ENCODE measurements around the gene PTX4. TPM values are rescaled to one million over a fixed set of nuclear protein-coding genes. Genes with fewer than 3 reads are reported as not detected.

The PTX4 gene
- total RNA-seq, 4 donors from 2014 or later, result not detected

GRCh38 chr16:1466054-1466453, 22.7 kb downstream of the PTX4 start:
- TF ChIP-seq CTCF (IDR thresholded peaks at IDR 0.05), result no peak
- no peak for TF ChIP-seq POLR2A (IDR thresholded peaks at IDR 0.05)
- no peaks in the 10 kb centered on the region for H3K27me3 ChIP-seq
- H3K27ac ChIP-seq, result no peak overlapping the region
- WGBS, 2 donors, result 91 to 93% methylated on average over 19 to 23 of the region's 24 CpGs
- H3K36me3 ChIP-seq, result peaks cover 1 to 7% of the 10 kb centered on the region in 2 donors
- no peak overlapping the region for H3K4me3 ChIP-seq (replicated peaks in 1 of 3)
- DNase-seq, result no peak
- intact Hi-C loops (cut with DNase I), result no loop called here
- H3K9me3 ChIP-seq, result no peaks in the 10 kb centered on the region
- H3K4me1 ChIP-seq, result peaks cover 0 to 6% of the 10 kb centered on the region in 2 donors

GRCh38 chr16:1465567-1465915, 23.2 kb downstream of the PTX4 start:
- Histone ChIP-seq H3K27me3 (no peaks in the 10 kb centered on the region), H3K4me1 (peaks cover 0 to under 1% of the 10 kb centered on the region in 2 donors), H3K27ac (no peak overlapping the region), H3K9me3 (no peaks in the 10 kb centered on the region), H3K4me3 (replicated peaks in 1 of 3) (no peak overlapping the region), H3K36me3 (peaks cover 7 to 12% of the 10 kb centered on the region in 2 donors)
- DNase-seq, result no peak
- no peak for TF ChIP-seq CTCF (IDR thresholded peaks at IDR 0.05)
- no peak for TF ChIP-seq POLR2A (IDR thresholded peaks at IDR 0.05)
- WGBS, 2 donors, result 96 to 100% methylated on average over 3 to 9 of the region's 13 CpGs
- intact Hi-C loops (cut with DNase I), result no loop called here

DNA sequence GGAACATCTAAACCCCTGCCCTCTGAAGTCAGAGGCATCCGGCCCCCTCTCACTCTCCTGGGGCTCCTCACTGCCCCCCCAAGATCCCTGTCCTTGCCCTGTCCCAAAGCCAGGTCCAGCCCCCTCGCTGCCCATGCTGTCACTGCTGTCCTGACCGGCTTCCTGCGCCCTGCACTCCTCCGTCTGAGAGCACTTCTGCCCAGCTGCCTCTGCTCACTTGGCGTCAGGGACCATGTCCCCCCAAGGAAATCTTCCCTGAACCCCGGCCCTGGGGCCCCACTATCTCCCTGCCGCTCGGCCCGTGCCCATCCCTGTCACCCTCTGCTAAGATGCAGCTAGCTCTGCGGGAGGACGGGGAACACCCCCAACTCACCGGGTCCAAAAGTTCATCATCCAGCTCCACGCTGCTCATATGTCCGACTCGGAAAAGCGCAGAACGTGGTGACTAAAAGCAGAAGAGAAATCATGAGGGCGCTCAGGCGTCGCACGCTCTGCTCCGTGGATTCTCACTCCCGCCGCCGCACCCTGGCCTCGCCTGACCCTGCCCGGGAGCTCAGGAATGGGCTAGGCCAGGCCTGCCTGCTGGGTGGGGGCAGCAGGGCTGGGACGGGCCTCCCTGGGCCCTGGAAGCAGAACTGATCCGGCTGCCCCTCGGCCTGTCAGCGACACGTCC, 23.7 kb downstream of the PTX4 start:
- DNase-seq, result no peak
- H3K4me3 ChIP-seq (replicated peaks in 1 of 3), result no peak overlapping the region
- WGBS, 2 donors, result 94% methylated on average over 26 to 29 of the region's 33 CpGs
- no peak overlapping the region for H3K27ac ChIP-seq
- intact Hi-C loops (cut with DNase I), result no loop called here
- TF ChIP-seq CTCF (IDR thresholded peaks at IDR 0.05) (no peak), POLR2A (IDR thresholded peaks at IDR 0.05) (no peak)
- H3K4me1 ChIP-seq, result no peaks in the 10 kb centered on the region
- H3K27me3 ChIP-seq, result no peaks in the 10 kb centered on the region
- peaks cover 11 to 17% of the 10 kb centered on the region in 2 donors for H3K36me3 ChIP-seq
- no peaks in the 10 kb centered on the region for H3K9me3 ChIP-seq

GRCh38 chr16:1464196-1464893, 24.4 kb downstream of the PTX4 start:
- no peak for DNase-seq
- Histone ChIP-seq H3K36me3 (peaks cover 11 to 18% of the 10 kb centered on the region in 2 donors), H3K27ac (no peak overlapping the region), H3K9me3 (no peaks in the 10 kb centered on the region), H3K27me3 (no peaks in the 10 kb centered on the region), H3K4me1 (no peaks in the 10 kb centered on the region), H3K4me3 (replicated peaks in 1 of 3) (no peak overlapping the region)
- intact Hi-C loops (cut with DNase I), result no loop called here
- TF ChIP-seq CTCF (IDR thresholded peaks at IDR 0.05) (no peak), POLR2A (IDR thresholded peaks at IDR 0.05) (no peak)
- WGBS, 2 donors, result 91% methylated on average over 31 to 41 of the region's 41 CpGs

DNA sequence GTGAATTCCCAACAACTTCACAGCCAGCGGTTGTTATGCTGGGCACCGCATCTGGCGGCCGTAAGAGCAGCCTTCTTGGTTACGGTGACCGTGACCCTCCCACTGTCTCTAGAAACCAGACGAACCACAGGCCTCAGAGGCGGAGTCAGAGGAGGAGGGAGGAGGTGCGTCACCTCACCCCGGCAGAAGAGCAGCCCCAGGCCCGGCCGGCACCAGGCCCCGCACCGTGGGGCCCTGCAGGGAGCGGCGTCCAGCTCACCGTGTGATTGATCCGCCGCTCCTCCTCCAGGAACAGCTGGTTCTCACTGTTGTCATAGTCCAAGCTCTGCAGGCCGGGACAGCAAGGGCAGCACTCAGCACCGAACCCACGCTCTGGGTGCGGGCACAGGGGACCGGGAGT, 27.6 kb downstream of the PTX4 start:
- TF ChIP-seq CTCF (IDR thresholded peaks at IDR 0.05) (no peak), POLR2A (IDR thresholded peaks at IDR 0.05) (no peak)
- WGBS, 2 donors, result 89 to 95% methylated on average over 11 to 23 of the region's 24 CpGs
- Histone ChIP-seq H3K9me3 (no peaks in the 10 kb centered on the region), H3K36me3 (peaks cover 18 to 21% of the 10 kb centered on the region in 2 donors), H3K4me3 (replicated peaks in 1 of 3) (no peak overlapping the region), H3K27ac (no peak overlapping the region), H3K4me1 (no peaks in the 10 kb centered on the region), H3K27me3 (no peaks in the 10 kb centered on the region)
- DNase-seq, result no peak
- intact Hi-C loops (cut with DNase I), result no loop called here

All from thyroid gland (tissue), 4 donors.